Measurements from ENCODE around the gene PRR33.

GRCh38 chr11:1882265-1883238 is 9.1 kb downstream of the PRR33 start:
- TF ChIP-seq POLR2A (IDR thresholded peaks at IDR 0.05): no peak
- peak; percentile 87 to 98 (median 93) for TF ChIP-seq CTCF (IDR thresholded peaks at IDR 0.05)

Data from heart left ventricle (tissue), 13 donors.